ENCODE results near the gene LPP.

The LPP gene

GRCh38 chr3:188199386-188199785, 45.4 kb downstream of the LPP start:
- no peak for FAIRE-seq

- FAIRE-seq: no peak
Observed at GRCh38 chr3:188200481-188200880, 46.5 kb downstream of the LPP start.

DNA sequence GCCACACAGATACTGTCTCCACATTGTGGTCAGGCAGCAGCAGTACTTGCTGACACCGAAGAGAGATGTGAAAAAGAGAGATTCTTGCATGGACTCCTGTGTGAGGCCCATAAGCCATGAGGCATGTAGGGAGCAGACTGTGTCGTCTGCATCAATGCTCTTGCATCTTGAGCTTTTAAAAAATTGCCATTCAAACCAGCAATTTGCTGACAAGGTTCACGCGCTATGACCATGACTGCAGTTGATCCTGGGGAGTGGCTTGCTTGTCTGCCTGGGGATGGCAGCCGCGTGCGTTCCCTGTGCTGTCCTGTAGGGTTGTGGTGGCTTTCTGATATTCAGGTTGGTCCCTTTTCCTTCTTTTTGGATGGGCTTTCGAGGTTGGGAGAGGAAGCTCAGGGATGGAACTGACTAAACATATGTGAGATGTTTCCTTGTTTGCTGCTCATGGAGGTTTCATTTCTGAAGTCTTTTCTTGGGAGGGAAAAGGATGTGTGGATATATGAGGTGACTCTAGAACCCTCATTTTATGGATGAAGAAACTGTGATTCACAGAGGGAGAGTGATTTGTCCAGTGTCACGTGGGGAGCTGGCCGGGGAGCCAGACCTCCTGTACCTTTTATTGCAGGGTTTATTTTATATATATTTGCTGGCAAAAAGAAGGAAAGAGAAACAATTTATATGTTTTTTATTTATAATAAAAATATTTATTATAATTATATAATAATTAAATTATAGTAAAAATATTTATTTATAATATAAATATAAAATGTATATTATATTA, 48.6 kb downstream of the LPP start:
- FAIRE-seq: no peak

GRCh38 chr3:188204526-188204925, 50.6 kb downstream of the LPP start:
- no peak for FAIRE-seq

DNA sequence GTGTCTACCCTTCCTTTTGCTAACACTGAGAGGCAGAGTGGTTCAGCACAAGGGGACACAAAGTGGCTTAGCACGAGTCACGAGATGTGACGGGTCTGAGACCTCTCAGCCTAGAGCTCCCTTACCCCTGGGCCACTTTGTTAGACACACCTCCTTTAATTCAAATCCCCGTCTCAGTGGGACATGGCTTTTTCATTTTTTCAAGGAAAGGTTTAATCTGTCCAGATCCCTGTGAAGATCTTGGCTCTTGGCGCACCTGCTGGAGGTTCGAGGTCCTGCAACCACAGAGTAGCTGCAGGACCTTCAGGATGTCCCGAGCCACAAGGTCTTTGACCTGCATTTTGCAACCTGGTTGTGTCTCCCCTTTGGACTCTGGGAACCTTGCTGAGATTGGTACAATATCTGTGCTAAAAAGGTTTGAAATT, 52.0 kb downstream of the LPP start:
- FAIRE-seq: no peak

GRCh38 chr3:188206787-188207186, 52.8 kb downstream of the LPP start:
- FAIRE-seq: no peak

GRCh38 chr3:188207941-188208515, 54.1 kb downstream of the LPP start:
- FAIRE-seq: no peak

- FAIRE-seq: no peak
Observed at GRCh38 chr3:188208516-188208981, 54.6 kb downstream of the LPP start.

DNA sequence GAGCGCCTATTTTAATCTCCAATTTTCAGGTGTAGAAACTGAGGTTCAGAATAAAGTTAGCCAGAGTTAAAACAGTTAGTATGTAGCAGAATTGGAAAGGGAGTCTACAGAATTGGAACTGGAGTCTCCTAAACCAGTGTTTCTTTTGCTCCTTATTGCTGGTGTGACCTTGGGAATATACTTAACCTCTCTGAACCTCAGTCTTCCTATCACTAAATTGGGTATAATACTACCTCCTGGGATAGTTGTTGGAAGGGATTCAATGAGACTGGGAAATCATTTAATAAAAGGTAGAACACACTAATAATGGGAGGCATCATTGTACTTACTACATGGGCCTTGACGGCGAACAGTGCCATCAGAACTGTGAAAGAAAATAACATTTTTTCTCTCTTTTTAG, 55.1 kb downstream of the LPP start:
- no peak for FAIRE-seq

DNA sequence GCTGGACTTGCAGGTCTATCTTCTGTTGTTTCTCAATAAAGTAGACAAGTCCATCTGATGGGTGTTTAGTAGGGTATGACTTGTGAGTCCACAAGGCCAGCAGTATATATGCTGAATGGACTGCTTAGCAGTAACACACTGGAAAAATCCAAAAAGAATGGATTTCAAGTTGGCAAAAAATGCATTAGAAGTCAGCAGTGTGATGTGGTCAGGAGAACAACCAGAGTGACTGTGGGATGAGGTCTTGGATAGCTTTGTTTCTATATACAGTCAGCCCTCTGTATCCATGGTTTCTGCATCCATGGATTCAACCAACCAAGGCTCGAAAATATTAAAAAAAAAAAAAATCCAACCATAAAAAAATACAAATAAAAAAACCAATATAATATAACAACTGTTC, 55.8 kb downstream of the LPP start:
- FAIRE-seq: no peak

DNA sequence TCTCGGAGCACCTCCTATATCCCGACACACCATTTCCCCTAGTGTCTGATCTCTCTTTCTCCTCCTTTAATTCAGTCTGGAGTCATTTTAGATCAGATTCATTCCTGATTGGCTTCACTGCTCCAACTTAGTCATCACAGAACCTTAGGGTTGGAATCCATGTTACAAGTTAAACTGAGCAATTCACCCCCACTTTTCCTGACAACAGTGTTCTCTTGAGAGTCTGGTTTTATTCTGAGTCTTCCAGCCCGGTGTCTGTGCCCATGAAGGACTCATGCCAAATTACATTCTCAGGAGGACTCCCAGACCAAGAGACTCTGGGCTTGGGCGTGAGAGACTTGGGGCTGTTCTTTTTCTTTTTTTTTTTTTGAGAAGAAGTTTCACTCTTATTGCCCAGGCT, 57.5 kb downstream of the LPP start:
- no peak for FAIRE-seq

DNA sequence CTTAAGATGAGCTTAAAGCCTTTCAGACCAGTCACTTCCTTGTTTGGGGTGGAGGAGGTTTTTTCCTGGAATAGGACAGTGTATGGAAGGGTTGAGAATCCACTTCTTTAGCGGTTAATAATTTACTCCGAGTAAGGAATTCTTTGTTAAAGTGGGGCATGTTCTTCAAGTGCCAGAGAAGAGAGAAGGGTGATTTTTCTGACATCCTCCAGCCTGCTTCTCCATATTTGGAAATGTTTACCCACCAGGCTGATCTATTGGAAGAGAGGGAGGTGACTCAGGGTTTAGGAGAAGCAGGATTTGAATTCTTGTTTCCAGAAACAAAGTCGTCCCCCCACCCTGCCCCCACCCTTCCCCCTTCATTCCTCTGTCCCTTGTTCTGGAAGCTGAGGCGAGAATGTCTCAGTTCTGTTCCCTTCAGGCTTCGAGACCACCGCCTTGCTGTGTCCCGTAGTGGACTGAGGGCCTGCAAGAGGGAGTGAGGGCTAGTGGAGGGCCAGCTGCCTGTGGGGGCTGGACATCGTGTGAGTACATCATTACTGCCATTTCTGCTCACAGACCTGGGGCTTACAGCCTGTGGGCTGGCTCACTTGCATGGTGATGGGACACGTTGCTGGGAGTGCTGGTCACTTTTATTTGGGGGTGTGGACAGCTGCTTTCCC, 58.5 kb downstream of the LPP start:
- FAIRE-seq: no peak

DNA sequence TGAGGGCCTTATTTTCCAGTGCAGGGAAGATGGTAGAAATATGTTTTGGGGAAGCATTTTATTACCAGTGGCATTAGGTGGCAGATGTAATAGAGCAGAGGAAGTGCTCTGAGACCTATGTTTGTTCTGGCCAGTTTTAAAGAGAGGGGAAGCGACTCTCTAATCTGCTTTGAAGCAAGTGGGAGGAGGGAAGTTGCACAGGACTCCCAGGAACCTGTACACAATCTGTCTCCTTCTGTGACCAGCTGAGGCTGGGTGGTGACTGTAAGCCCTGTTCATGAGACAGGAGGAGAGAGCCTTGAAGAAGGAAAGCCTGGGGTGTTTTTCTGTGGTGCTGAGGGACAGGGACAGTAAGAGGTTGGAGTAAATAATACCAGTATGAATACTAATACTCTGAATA, 60.5 kb downstream of the LPP start:
- no peak for FAIRE-seq

DNA sequence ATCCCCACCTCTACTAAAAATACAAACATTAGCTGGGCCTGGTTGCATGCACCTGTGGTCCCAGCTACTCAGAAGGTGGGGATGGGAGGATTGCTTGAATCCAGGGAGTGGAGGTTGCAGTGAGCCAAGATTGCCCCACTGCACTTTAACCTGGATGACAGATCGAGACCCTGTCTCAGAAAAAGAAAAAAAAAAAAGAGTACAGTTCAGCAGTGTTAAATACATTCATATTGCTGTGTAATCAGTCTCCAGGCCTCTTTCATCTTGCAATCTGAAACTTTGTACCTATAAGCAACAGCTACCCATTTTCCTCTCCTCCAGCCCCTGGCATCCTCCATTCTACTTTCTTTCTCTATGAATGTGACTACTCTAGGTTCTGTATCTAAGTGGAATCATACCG, 61.2 kb downstream of the LPP start:
- no peak for FAIRE-seq

DNA sequence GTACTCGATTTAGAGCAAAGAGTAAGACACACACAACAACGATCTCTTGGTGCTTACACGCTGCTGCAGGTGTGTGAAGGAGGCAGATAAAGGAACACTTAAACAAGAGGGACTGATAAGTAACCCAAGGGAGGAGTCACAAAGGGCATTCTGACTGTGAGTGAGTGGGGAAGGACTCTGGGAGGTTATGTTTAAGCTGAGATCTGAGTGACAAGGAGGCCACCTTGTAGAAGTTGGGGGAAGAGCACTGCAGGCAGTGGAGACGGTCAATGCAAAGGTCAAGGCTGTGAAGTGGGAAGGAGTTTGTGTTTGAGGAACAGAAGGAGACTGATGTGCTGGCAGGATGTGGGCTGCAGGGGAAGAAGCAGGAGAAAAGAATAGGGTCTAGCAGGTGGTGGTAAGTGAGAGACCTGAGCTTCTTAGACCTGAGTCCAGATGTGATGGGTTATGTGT, 63.1 kb downstream of the LPP start:
- FAIRE-seq: no peak

- no peak for FAIRE-seq
Observed at GRCh38 chr3:188217726-188218125, 63.8 kb downstream of the LPP start.

GRCh38 chr3:188218603-188219002, 64.6 kb downstream of the LPP start:
- no peak for FAIRE-seq

- FAIRE-seq: no peak
Observed at GRCh38 chr3:188219147-188219546, 65.2 kb downstream of the LPP start.

- FAIRE-seq: no peak
Observed at GRCh38 chr3:188220097-188220788, 66.3 kb downstream of the LPP start.

DNA sequence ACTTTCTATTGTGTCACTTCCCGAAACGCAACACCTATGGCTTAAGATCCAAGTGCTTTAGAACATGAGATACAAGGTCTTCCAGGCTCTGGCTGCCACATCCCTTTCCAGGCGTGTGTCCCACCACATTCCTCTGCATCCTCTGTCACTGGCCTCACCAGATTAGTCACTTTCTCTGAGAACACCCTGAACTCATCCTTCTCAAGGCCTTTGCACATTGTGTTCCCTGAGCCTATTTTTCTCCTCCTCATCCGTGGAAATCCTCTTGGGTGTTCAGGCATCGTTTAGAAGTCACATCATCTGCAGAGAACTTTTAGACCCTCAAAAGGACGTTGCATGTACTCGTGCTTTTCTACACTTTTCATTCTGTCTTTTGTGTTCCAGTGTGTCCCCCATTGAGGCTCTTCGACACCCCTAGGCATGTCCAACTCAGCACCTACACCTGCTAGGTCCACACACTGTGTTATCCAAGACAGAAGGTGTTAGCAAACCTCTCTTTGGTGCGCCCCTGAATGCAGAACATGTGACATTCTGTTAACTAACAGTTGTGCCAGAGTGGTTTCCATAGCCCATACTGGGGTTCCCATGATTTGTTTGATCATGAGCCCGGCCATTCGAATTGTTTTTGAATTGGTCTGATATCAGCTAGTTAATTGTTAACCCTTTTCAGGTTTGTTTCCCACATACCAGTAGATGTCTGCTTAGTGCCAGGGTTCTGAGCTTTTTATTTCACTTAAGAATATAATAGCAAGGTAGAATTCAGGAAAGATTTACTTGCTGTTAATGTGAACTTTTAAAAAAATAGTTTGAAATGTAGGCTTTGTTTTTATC, 67.2 kb downstream of the LPP start:
- no peak for FAIRE-seq

DNA sequence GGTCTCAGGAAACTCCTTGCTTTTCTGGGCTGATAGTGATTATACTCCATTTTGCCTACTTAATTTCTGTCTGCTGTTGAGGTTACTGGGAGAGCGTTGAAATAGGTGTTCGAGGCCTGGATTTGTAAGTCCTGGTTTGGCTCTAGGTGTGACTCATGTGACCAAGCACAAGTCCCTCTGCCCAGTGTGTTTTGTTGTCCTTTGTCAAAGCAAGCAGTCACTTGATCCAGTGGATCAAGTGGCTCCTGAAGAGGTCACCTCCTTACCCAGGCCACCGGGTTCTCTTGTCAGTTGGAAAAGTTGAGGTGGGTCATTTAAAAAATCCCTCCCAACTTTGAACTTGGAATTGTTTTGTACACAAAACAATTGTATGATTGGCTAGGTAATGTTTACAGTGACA, 70.0 kb downstream of the LPP start:
- no peak for FAIRE-seq

DNA sequence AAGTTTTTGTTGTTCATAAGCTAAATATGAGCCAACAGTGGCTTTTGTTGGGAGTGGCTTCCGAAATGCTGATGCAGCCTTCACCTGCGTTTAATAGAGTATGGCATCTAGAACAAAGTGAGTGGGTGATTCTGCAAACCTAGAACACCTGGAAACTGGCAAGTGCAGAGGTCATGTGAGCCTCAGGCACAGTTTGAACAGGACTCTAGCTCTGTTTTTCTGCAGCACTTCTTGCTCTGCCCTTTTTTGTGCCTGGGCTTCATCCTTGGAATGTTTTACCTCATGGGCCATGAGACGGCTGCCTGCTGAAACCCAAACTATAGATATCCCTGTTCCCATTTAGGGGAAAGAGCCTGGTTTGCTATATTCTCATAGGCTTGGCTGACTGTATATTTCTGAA, 73.5 kb downstream of the LPP start:
- no peak for FAIRE-seq
